Keratinocyte (primary cell): Measurements from ENCODE around the gene MARVELD1. TPM values are rescaled to one million over a fixed set of nuclear protein-coding genes. Genes with fewer than 3 reads are reported as not detected.
A peak's percentile ranks its signal among the peaks of the same experiment; 100 is the strongest.

ENCODE experiments used
- DNase-seq: peaks from one replicate; pipeline ENCODE4 v3.0.0-alpha.2; 2011; ENCODE audit warnings: low read depth, missing footprints, low spot score
- FAIRE-seq: peaks from 2 replicates; lab custom pipeline; 2011; peaks lifted over from hg19 to GRCh38; lab: Jason Lieb, UNC
- H2AFZ ChIP-seq: 2 replicates; pipeline ENCODE4 v1.6.0; 2012; ENCODE audit warnings: low read length, control low read depth, inconsistent platforms; ENCODE audit not compliant: control insufficient read depth
- H3K27ac ChIP-seq: 2 replicates; pipeline ENCODE4 v1.5.1; 2011; ENCODE audit warnings: low read length; ENCODE audit not compliant: control insufficient read depth, insufficient read depth
- H3K27me3 ChIP-seq: 3 replicates; pipeline ENCODE4 v1.6.0; 2011; ENCODE audit warnings: low read length; ENCODE audit not compliant: control insufficient read depth, insufficient read depth; ENCODE audit errors: extremely low read depth
- H3K36me3 ChIP-seq, 2 experiments: 2 replicates in 1 of 2; 3 replicates in 1 of 2; pipeline ENCODE4 v1.5.1; 2011; ENCODE audit warnings: low read length in 2 of 2, mild to moderate bottlenecking in 1 of 2; ENCODE audit not compliant: control insufficient read depth in 2 of 2, insufficient read depth in 2 of 2; ENCODE audit errors: extremely low read depth in 1 of 2
- H3K4me1 ChIP-seq: 3 replicates; pipeline ENCODE4 v1.5.1; 2011; ENCODE audit warnings: low read length; ENCODE audit not compliant: control insufficient read depth, insufficient read depth; ENCODE audit errors: extremely low read depth
- H3K4me2 ChIP-seq: 3 replicates; pipeline ENCODE4 v1.6.0; 2011; ENCODE audit warnings: low read depth, low read length; ENCODE audit not compliant: control insufficient read depth, insufficient read depth; ENCODE audit errors: extremely low read depth
- H3K4me3 ChIP-seq, 3 experiments: fragments of 200-600 bp in 1 of 3; sonication (generic) in 1 of 3; 2 replicates in 2 of 3; 3 replicates in 1 of 3; pipeline ENCODE4 v1.5.1; 2011 to 2016; ENCODE audit warnings: low read length in 3 of 3, mild to moderate bottlenecking in 3 of 3, control low read depth in 2 of 3, inconsistent platforms in 1 of 3, low read depth in 1 of 3, mixed read lengths in 1 of 3, mixed run types in 1 of 3, moderate library complexity in 1 of 3; ENCODE audit not compliant: control insufficient read depth in 2 of 3, insufficient read depth in 2 of 3; ENCODE audit errors: extremely low read depth in 1 of 3
- H3K79me2 ChIP-seq: 2 replicates; pipeline ENCODE4 v1.6.0; 2012; ENCODE audit warnings: low read length; ENCODE audit not compliant: control insufficient read depth, insufficient read depth
- H3K9ac ChIP-seq: 3 replicates; pipeline ENCODE4 v1.6.0; 2011; ENCODE audit warnings: low read length; ENCODE audit not compliant: control insufficient read depth, insufficient read depth; ENCODE audit errors: extremely low read depth
- H3K9me1 ChIP-seq: 3 replicates; pipeline ENCODE4 v1.6.0; 2011; ENCODE audit warnings: low read length; ENCODE audit not compliant: control insufficient read depth, insufficient read depth; ENCODE audit errors: extremely low read depth
- H3K9me3 ChIP-seq: 2 replicates; pipeline ENCODE4 v1.5.1; 2012; ENCODE audit warnings: low read depth, low read length; ENCODE audit not compliant: control insufficient read depth
- H4K20me1 ChIP-seq: 3 replicates; pipeline ENCODE4 v1.6.0; 2011; ENCODE audit warnings: low read length; ENCODE audit not compliant: control insufficient read depth, insufficient read depth; ENCODE audit errors: extremely low read depth
- EZH2 ChIP-seq: IDR thresholded peaks from one replicate; pipeline ENCODE4 v1.6.1; 2012; ENCODE audit warnings: inconsistent platforms, mild to moderate bottlenecking, low read length, moderate library complexity
- dilution Hi-C: fragments of 300-500 bp; cut with MboI; formaldehyde crosslinking; loops from one replicate; pipeline ENCODE4 v1.7.0; 2020; ENCODE audit warnings: low sequenced_read_pairs; ENCODE audit not compliant: extremely low pct_ligation_motif_present
- polyA plus RNA-seq, 5 experiments: library from polyadenylated mRNA; depleted of rRNA in 3 of 5; stranded (reverse) in 3 of 5; stranded (forward) in 1 of 5; unstranded in 1 of 5; fragments of >200 nt; gene quantifications; 1 replicate in 1 of 5; 2 replicates in 3 of 5; 3 replicates in 1 of 5; pipeline versions ENCODE4 v1.2.1 to v1.2.3, GENCODE V29; 2011 to 2012; ENCODE audit warnings: missing spikeins in 2 of 5, low read depth in 1 of 5, low replicate concordance in 1 of 5
- TF ChIP-seq, protein P1 (sequence below), 3 experiments: IDR thresholded peaks in 1 of 3; conservative IDR thresholded peaks in 1 of 3; optimal IDR thresholded peaks in 1 of 3; 2 replicates in 2 of 3; 3 replicates in 1 of 3; pipeline versions ENCODE3 to v1.5.1; 2011; ENCODE audit warnings: low read length in 3 of 3, mild to moderate bottlenecking in 3 of 3, moderate library complexity in 2 of 3, control low read depth in 1 of 3, inconsistent platforms in 1 of 3; ENCODE audit not compliant: insufficient read depth in 2 of 3; ENCODE audit errors: extremely low read depth in 1 of 3

Gene MARVELD1
- polyA plus RNA-seq, 1 donor (not counting 4 experiments of a cell fraction or from before 2014, with no cell fraction given), result 39.7 TPM

DNA sequence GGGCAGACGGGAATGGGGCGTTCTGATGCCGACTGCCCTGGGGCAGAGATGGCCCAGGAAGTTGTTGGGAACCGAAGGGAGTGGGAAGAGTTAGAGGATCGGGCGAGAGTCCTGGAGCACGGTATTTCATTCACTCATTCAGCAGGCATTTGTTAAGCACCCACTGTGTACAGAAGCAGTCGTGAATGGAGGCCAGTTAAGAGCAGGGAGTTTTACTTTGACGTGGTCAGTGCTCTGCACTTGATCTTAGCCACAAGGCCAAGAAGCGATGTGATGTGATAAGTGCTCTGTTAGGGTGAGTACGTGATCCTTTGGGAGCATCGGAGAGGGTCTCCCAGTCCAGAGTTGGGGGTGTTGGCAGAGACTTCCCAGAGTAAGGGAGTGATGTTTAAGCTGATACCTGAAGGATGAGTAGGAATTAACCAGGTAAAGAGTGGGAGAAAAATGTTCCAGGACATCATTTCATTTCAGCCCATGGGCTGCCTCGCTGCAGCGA is 24.3 kb downstream of the MARVELD1 start:
- TF ChIP-seq, protein P1, sequence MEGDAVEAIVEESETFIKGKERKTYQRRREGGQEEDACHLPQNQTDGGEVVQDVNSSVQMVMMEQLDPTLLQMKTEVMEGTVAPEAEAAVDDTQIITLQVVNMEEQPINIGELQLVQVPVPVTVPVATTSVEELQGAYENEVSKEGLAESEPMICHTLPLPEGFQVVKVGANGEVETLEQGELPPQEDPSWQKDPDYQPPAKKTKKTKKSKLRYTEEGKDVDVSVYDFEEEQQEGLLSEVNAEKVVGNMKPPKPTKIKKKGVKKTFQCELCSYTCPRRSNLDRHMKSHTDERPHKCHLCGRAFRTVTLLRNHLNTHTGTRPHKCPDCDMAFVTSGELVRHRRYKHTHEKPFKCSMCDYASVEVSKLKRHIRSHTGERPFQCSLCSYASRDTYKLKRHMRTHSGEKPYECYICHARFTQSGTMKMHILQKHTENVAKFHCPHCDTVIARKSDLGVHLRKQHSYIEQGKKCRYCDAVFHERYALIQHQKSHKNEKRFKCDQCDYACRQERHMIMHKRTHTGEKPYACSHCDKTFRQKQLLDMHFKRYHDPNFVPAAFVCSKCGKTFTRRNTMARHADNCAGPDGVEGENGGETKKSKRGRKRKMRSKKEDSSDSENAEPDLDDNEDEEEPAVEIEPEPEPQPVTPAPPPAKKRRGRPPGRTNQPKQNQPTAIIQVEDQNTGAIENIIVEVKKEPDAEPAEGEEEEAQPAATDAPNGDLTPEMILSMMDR (optimal IDR thresholded peaks at IDR 0.05 in 1 of 3, IDR thresholded peaks at IDR 0.05 in 1 of 3, conservative IDR thresholded peaks at IDR 0.05 in 1 of 3; ENCODE audit: extremely low read depth in 1 of 3, insufficient read depth in 2 of 3, low read length in 3 of 3), result no peak
- TF ChIP-seq EZH2, result no peak
- no peaks in the 10 kb centered on the region for H3K27me3 ChIP-seq
- peak overlapping the region; percentile 86 for H3K4me2 ChIP-seq
- H3K9me3 ChIP-seq, result no peaks in the 10 kb centered on the region
- no peaks in the 10 kb centered on the region for H3K9me1 ChIP-seq
- H3K4me3 ChIP-seq, result peak overlapping the region; percentile 66 to 82 (median 72)
- dilution Hi-C loops, result no loop called here
- no peaks in the 10 kb centered on the region for H4K20me1 ChIP-seq
- peaks cover 10% of the 10 kb centered on the region for H3K4me1 ChIP-seq
- H3K36me3 ChIP-seq, result peaks cover 10 to 13% of the 10 kb centered on the region in 2 experiments
- H3K9ac ChIP-seq, result peak overlapping the region; percentile 91
- H3K79me2 ChIP-seq, result peaks cover 45% of the 10 kb centered on the region
- DNase-seq (no peak), FAIRE-seq (no peak)
- no peak overlapping the region for H2AFZ ChIP-seq
- H3K27ac ChIP-seq, result peak overlapping the region; percentile 73

DNA sequence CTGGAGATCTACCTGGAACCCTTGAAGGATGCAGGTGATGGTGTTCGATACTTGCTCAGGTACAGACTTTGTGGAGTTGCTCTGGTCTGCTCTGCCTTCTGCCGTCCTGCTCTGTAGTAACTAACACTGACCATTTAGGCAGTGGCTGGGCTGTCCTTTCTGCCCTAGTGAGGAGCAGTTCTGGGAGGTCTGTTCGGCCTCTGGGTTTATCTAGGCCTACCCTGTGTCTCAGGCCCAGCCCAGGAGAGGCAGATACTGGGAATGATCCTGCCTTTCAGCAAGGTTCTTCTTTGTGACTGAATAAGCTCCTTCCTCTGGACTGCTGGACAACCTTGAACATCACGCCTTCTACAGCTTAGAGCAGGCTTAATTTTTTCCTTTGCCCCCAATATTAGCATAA is 25.1 kb downstream of the MARVELD1 start:
- H3K4me1 ChIP-seq, result peaks cover 10% of the 10 kb centered on the region
- H3K4me2 ChIP-seq, result peak overlapping the region; percentile 86
- no peak overlapping the region for H2AFZ ChIP-seq
- H4K20me1 ChIP-seq, result no peaks in the 10 kb centered on the region
- H3K27ac ChIP-seq, result no peak overlapping the region
- no peaks in the 10 kb centered on the region for H3K9me3 ChIP-seq
- H3K79me2 ChIP-seq, result peaks cover 51% of the 10 kb centered on the region
- dilution Hi-C loops, result no loop called here
- no peaks in the 10 kb centered on the region for H3K27me3 ChIP-seq
- TF ChIP-seq, protein P1 (optimal IDR thresholded peaks at IDR 0.05 in 1 of 3, IDR thresholded peaks at IDR 0.05 in 1 of 3, conservative IDR thresholded peaks at IDR 0.05 in 1 of 3; ENCODE audit: extremely low read depth in 1 of 3, insufficient read depth in 2 of 3, low read length in 3 of 3), result no peak
- TF ChIP-seq EZH2, result no peak
- H3K4me3 ChIP-seq, result no peak overlapping the region
- peaks cover 13 to 21% of the 10 kb centered on the region in 2 experiments for H3K36me3 ChIP-seq
- FAIRE-seq (no peak), DNase-seq (no peak)
- no peak overlapping the region for H3K9ac ChIP-seq
- H3K9me1 ChIP-seq, result no peaks in the 10 kb centered on the region
